Osteoblast (primary cell): ENCODE data around the gene DOCK10. TPM values are rescaled to one million over a fixed set of nuclear protein-coding genes. Genes with fewer than 3 reads are reported as not detected.

Experiments used
- DNase-seq: peaks from one replicate; pipeline ENCODE4 v3.0.0; 2011; ENCODE audit warnings: low spot score, mixed read lengths; ENCODE audit not compliant: insufficient read length; ENCODE audit errors: missing footprints
- H2AFZ ChIP-seq: 2 replicates; pipeline ENCODE4 v1.6.0; 2011; ENCODE audit warnings: mild to moderate bottlenecking, low read length
- H3K27ac ChIP-seq: 2 replicates; pipeline ENCODE4 v1.5.1; 2011; ENCODE audit warnings: mild to moderate bottlenecking, low read depth, low read length, moderate library complexity
- H3K27me3 ChIP-seq: 2 replicates; pipeline ENCODE4 v1.6.0; 2012; ENCODE audit warnings: mild to moderate bottlenecking, control low read depth, inconsistent platforms, low read length, moderate library complexity; ENCODE audit not compliant: insufficient read depth
- H3K36me3 ChIP-seq: 2 replicates; pipeline ENCODE4 v1.5.1; 2011; ENCODE audit warnings: mild to moderate bottlenecking, low read length, control low read depth, moderate library complexity; ENCODE audit not compliant: insufficient read depth
- H3K4me1 ChIP-seq: 2 replicates; pipeline ENCODE4 v1.5.1; 2011; ENCODE audit warnings: mild to moderate bottlenecking, low read length, control low read depth, moderate library complexity; ENCODE audit not compliant: insufficient read depth
- H3K4me2 ChIP-seq: 2 replicates; pipeline ENCODE4 v1.6.0; 2011; ENCODE audit warnings: mild to moderate bottlenecking, low read length; ENCODE audit not compliant: insufficient read depth
- H3K4me3 ChIP-seq: fragments of 200-600 bp; sonication (generic); 3 replicates; pipeline ENCODE4 v1.5.1; 2012; ENCODE audit warnings: mild to moderate bottlenecking, low read length, inconsistent platforms; ENCODE audit not compliant: insufficient read depth
- H3K79me2 ChIP-seq: 2 replicates; pipeline ENCODE4 v1.6.0; 2012; ENCODE audit warnings: mild to moderate bottlenecking, low read length, control low read depth, inconsistent platforms; ENCODE audit not compliant: insufficient read depth
- H3K9me3 ChIP-seq: 2 replicates; pipeline ENCODE4 v1.5.1; 2011; ENCODE audit warnings: low read depth, low read length, control low read depth
- H4K20me1 ChIP-seq: 2 replicates; pipeline ENCODE4 v1.6.0; 2012; ENCODE audit warnings: mild to moderate bottlenecking, low read length, control low read depth; ENCODE audit not compliant: insufficient read depth
- total RNA-seq: library from RNA; depleted of rRNA; stranded (reverse); fragments of >200 nt; gene quantifications from 2 replicates; pipeline ENCODE4 v1.2.3, GENCODE V29; 2012
- TF ChIP-seq, protein P1 (sequence below): IDR thresholded peaks from 2 replicates; pipeline ENCODE4 v1.5.1; 2011; ENCODE audit warnings: mild to moderate bottlenecking, low read depth, low read length, moderate library complexity; ENCODE audit errors: extremely low read depth

Gene DOCK10
- total RNA-seq, 1 donor: 33.3 TPM

DNA sequence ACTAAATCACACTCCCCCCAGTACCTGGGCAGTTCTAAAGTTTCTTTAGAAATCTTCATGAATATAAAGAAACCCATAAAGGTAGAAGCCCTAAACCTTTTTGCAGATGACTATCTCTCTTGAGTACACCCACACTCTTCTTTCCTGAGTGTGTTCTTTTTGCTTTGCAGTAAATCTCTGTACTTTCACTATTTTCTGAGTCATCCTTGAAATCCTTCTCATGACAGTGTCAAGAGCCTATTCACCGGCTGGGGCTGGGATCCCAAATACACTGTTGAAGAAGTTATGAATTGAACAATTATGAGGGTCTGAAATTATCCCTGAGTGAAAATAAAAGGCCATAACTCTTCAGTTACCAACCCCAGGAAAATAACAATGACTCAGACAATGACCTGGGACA, 192.2 kb downstream of the DOCK10 start:
- Histone ChIP-seq H3K79me2 (no peaks in the 10 kb centered on the region), H4K20me1 (no peaks in the 10 kb centered on the region), H3K4me1 (peaks cover 17% of the 10 kb centered on the region), H3K9me3 (no peaks in the 10 kb centered on the region), H3K36me3 (peaks cover 75% of the 10 kb centered on the region), H3K27me3 (no peaks in the 10 kb centered on the region), H3K27ac (peak overlapping the region; percentile 36), H2AFZ (no peak overlapping the region), H3K4me2 (no peak overlapping the region), H3K4me3 (no peak overlapping the region)
- TF ChIP-seq, protein P1, sequence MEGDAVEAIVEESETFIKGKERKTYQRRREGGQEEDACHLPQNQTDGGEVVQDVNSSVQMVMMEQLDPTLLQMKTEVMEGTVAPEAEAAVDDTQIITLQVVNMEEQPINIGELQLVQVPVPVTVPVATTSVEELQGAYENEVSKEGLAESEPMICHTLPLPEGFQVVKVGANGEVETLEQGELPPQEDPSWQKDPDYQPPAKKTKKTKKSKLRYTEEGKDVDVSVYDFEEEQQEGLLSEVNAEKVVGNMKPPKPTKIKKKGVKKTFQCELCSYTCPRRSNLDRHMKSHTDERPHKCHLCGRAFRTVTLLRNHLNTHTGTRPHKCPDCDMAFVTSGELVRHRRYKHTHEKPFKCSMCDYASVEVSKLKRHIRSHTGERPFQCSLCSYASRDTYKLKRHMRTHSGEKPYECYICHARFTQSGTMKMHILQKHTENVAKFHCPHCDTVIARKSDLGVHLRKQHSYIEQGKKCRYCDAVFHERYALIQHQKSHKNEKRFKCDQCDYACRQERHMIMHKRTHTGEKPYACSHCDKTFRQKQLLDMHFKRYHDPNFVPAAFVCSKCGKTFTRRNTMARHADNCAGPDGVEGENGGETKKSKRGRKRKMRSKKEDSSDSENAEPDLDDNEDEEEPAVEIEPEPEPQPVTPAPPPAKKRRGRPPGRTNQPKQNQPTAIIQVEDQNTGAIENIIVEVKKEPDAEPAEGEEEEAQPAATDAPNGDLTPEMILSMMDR: no peak
- DNase-seq: no peak

DNA sequence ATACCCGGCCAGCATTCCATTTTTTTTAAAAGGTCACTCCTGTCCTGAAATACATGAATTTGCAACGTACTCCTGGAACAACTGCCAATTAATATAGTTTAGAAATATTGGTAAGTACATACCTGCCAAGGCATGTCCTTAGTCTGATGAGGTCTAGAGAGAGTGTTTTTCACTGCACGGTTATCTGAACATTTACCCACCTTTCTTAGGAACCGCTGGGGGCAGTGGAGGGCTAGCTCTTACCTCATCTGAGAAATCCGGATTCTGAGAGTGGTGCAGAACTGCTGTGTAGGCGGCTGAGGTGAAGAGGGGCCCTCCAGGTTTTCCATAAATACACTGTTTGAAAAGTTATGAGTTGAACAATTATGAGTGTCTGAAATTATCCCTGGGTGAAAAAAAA, 193.0 kb downstream of the DOCK10 start:
- Histone ChIP-seq H3K4me3 (no peak overlapping the region), H3K4me2 (no peak overlapping the region), H3K4me1 (peaks cover 17% of the 10 kb centered on the region), H3K36me3 (peaks cover 78% of the 10 kb centered on the region), H4K20me1 (no peaks in the 10 kb centered on the region), H3K79me2 (no peaks in the 10 kb centered on the region), H2AFZ (no peak overlapping the region), H3K9me3 (no peaks in the 10 kb centered on the region), H3K27me3 (no peaks in the 10 kb centered on the region), H3K27ac (peak overlapping the region; percentile 36)
- DNase-seq: no peak
- TF ChIP-seq, protein P1: no peak

DNA sequence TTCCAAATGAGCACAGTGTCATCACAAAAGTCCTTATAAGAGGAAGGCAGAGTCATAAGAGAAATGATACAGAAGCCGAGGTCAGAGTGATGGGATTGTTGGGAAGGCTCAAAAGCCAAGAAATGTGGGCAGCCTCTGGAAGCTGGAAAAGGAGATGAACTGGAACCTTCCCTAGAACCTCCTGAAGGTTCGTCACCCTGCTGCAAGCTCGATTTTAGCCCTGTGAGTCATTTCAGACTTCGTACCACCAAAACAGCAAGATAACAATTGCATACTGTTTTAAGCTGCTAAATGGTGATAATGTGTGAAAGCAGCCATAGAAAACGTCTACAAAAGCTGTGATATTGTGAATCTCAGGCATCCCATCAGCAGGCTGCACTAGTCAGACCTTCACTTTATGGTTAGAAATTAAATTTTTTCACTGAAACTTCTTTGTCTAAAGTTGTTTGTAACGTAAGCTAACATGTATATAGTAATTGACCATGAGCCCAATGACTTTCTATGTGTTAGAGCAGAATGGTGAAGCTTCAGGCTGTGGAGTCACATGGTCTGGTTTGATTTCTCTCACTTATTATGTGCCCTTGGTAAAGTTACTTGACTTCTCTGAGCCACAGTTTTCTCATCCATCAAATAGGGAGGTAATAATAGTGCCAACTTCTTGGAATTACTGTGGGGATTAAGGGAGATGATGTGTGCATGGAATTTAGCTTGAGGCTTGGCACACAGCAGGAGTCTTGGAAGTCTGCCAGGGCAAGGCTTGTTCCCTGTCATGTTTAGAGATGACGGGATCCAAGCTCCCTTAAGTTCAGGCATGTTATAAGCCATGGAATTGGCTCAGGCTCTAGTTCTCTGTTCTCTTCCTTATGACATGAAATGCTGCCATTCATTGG, 194.1 kb downstream of the DOCK10 start:
- H3K36me3 ChIP-seq: peaks cover 84% of the 10 kb centered on the region

DNA sequence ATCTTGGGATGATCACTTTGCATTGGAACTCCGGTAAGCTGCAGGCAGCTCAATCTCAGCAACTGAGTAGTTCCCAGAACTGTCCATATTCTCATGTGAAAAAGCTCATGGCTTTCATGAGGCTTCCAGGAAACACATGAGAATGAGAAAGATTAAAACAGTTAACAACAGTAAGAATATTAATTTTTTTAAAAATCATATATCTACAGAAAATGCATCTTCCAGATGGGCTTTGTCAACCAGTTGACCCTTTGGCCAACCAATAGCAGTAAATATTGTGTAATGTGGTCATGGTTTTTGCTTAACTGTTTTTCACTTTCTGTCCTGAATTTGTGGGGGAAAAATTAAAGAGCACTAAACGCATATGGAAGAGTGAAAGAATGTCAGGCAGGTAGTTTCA, 194.9 kb downstream of the DOCK10 start:
- peaks cover 22% of the 10 kb centered on the region for H3K4me1 ChIP-seq
- H4K20me1 ChIP-seq: no peaks in the 10 kb centered on the region
- no peaks in the 10 kb centered on the region for H3K79me2 ChIP-seq
- peak overlapping the region; percentile 40 for H3K27ac ChIP-seq
- no peak overlapping the region for H3K4me2 ChIP-seq
- H2AFZ ChIP-seq: no peak overlapping the region
- DNase-seq: no peak
- no peaks in the 10 kb centered on the region for H3K27me3 ChIP-seq
- H3K36me3 ChIP-seq: peaks cover 84% of the 10 kb centered on the region
- H3K4me3 ChIP-seq: no peak overlapping the region
- TF ChIP-seq, protein P1: no peak
- no peaks in the 10 kb centered on the region for H3K9me3 ChIP-seq

More for the DNA sequence above, 194.1 kb downstream of the DOCK10 start:
- Histone ChIP-seq H3K4me3 (no peak overlapping the region), H3K9me3 (no peaks in the 10 kb centered on the region), H3K27ac (peak overlapping the region; percentile 40), H2AFZ (no peak overlapping the region), H3K4me2 (no peak overlapping the region), H3K79me2 (no peaks in the 10 kb centered on the region), H3K27me3 (no peaks in the 10 kb centered on the region), H4K20me1 (no peaks in the 10 kb centered on the region), H3K4me1 (peaks cover 20% of the 10 kb centered on the region)
- DNase-seq: no peak
- TF ChIP-seq, protein P1: no peak
